B cell (primary cell): ENCODE results near the gene TPO. TPM values are rescaled to one million over a fixed set of nuclear protein-coding genes. Genes with fewer than 3 reads are reported as not detected.

Experiments used
- ATAC-seq: fragments of 200-7000 bp; cut with Tn5 transposase; one replicate; pipeline ENCODE4 v1.10.0; 2021; ENCODE audit warnings: low read depth, mild to moderate bottlenecking, moderate number of reproducible peaks, moderate library complexity
- CTCF ChIA-PET: fragments of 350-600 bp; sonication (Branson Sonifier 250); formaldehyde crosslinking; loops from one replicate; lab custom pipeline; 2021; ENCODE audit warnings: antibody characterized with exemption, inconsistent platforms; lab: Charles Lee
- POLR2A ChIA-PET: fragments of 350-600 bp; sonication (Branson Sonifier 250); formaldehyde crosslinking; loops from one replicate; lab custom pipeline; 2021; ENCODE audit warnings: antibody characterized with exemption; lab: Charles Lee
- DNase-seq: peaks from one replicate; pipeline ENCODE4 v3.0.0; 2013
- H2AFZ ChIP-seq: 2 replicates; pipeline ENCODE4 v1.6.1; 2012; ENCODE audit warnings: mild to moderate bottlenecking, low read depth, low read length; ENCODE audit not compliant: insufficient read depth, poor library complexity, severe bottlenecking
- H3K27ac ChIP-seq, 2 donors: 1 replicate in 1 of 2; 2 replicates in 1 of 2; pipeline ENCODE4 v1.5.1; 2012 to 2013; ENCODE audit warnings: low read length in 2 of 2, mild to moderate bottlenecking in 2 of 2, moderate library complexity in 1 of 2
- H3K27me3 ChIP-seq, 4 experiments: fragments of 200-600 bp in 1 of 4; sonication (generic) in 1 of 4; replicated peaks in 1 of 4; 1 replicate in 2 of 4; 2 replicates in 2 of 4; pipeline versions ENCODE4 v1.6.1 to v1.7.0; 2013 to 2016; ENCODE audit warnings: low read length in 3 of 4, mild to moderate bottlenecking in 2 of 4, mixed read lengths in 1 of 4, moderate library complexity in 1 of 4; ENCODE audit not compliant: insufficient read depth in 4 of 4, control insufficient read depth in 3 of 4; ENCODE audit errors: control extremely low read depth in 1 of 4
- H3K36me3 ChIP-seq, 2 experiments: replicated peaks in 1 of 2; 1 replicate in 1 of 2; 2 replicates in 1 of 2; pipeline versions ENCODE4 v1.6.1 to v1.7.1; 2013; ENCODE audit warnings: low read length in 1 of 2; ENCODE audit not compliant: insufficient read depth in 2 of 2, control insufficient read depth in 1 of 2; ENCODE audit errors: control extremely low read depth in 1 of 2, extremely low read depth in 1 of 2
- H3K4me1 ChIP-seq, 2 donors: fragments of 200-600 bp in 1 of 2; sonication (generic) in 1 of 2; 1 replicate in 1 of 2; 2 replicates in 1 of 2; pipeline versions ENCODE4 v1.5.1 to v1.6.1; 2013 to 2017; ENCODE audit warnings: low read length in 2 of 2; ENCODE audit not compliant: control insufficient read depth in 2 of 2, insufficient read depth in 2 of 2
- H3K4me2 ChIP-seq: replicated peaks from 2 replicates; pipeline ENCODE3; 2012; ENCODE audit warnings: mild to moderate bottlenecking, low read depth, low read length; ENCODE audit not compliant: poor library complexity, severe bottlenecking
- H3K4me3 ChIP-seq, 5 experiments: fragments of 200-600 bp in 1 of 5; sonication (generic) in 1 of 5; 1 replicate in 3 of 5; 2 replicates in 2 of 5; pipeline versions ENCODE4 v1.5.1 to v1.7.0; 2011 to 2016; ENCODE audit warnings: low read length in 4 of 5, mild to moderate bottlenecking in 4 of 5, low read depth in 2 of 5, control low read depth in 1 of 5, moderate library complexity in 1 of 5; ENCODE audit not compliant: insufficient read depth in 1 of 5; ENCODE audit errors: control extremely low read depth in 1 of 5, extremely low read depth in 1 of 5
- H3K79me2 ChIP-seq: fragments of 200-600 bp; sonication (generic); one replicate; pipeline ENCODE4 v1.6.0; 2016; ENCODE audit warnings: low read length; ENCODE audit not compliant: control insufficient read depth, insufficient read depth
- H3K9ac ChIP-seq: fragments of 200-600 bp; sonication (generic); 2 replicates; pipeline ENCODE4 v1.6.1; 2017; ENCODE audit warnings: mild to moderate bottlenecking, low read length, moderate library complexity
- H3K9me3 ChIP-seq, 3 donors: one replicate each; pipeline versions ENCODE4 v1.6.1 to v1.7.1; 2013; ENCODE audit warnings: low read length in 2 of 3; ENCODE audit not compliant: control insufficient read depth in 2 of 3, insufficient read depth in 1 of 3; ENCODE audit errors: control extremely low read depth in 1 of 3
- H4K20me1 ChIP-seq: 2 replicates; pipeline ENCODE4 v1.6.0; 2012; ENCODE audit warnings: mild to moderate bottlenecking, low read length; ENCODE audit not compliant: insufficient read depth, control insufficient read depth, poor library complexity, severe bottlenecking
- H3K27ac Mint-ChIP-seq: one replicate; pipeline ENCODE4 v1.8.0; 2021; ENCODE audit warnings: mixed read lengths
- H3K27me3 Mint-ChIP-seq: one replicate; pipeline ENCODE4 v1.8.0; 2021; ENCODE audit warnings: mixed read lengths
- H3K4me1 Mint-ChIP-seq: one replicate; pipeline ENCODE4 v1.8.0; 2021; ENCODE audit warnings: mixed read lengths
- H3K4me3 Mint-ChIP-seq: one replicate; pipeline ENCODE4 v1.8.0; 2021; ENCODE audit warnings: mixed read lengths
- H3K9me3 Mint-ChIP-seq: one replicate; pipeline ENCODE4 v1.8.0; 2022; ENCODE audit warnings: mixed read lengths; ENCODE audit not compliant: insufficient read depth
- CTCF ChIP-seq: fragments of 200-600 bp; IDR thresholded peaks from one replicate; pipeline ENCODE4 v1.8.0; 2022; ENCODE audit warnings: antibody characterized with exemption, mild to moderate bottlenecking
- EZH2 ChIP-seq: IDR thresholded peaks from 2 replicates; pipeline ENCODE4 v1.6.1; 2012; ENCODE audit warnings: borderline replicate concordance, low read depth, mild to moderate bottlenecking, moderate library complexity, low read length; ENCODE audit not compliant: insufficient read depth, poor library complexity, severe bottlenecking
- WGBS: methylation state at CpG from one replicate; pipeline ENCODE4 v1.1.5; 2013; ENCODE audit warnings: missing lambda C conversion rate; ENCODE audit not compliant: insufficient coverage; 5-methylcytosine and 5-hydroxymethylcytosine counted together
- intact Hi-C: fragments of 100-400 bp; cut with micrococcal nuclease; formaldehyde crosslinking; loops from one replicate; pipeline ENCODE4 v1.10.0; 2022
- polyA plus RNA-seq: library from polyadenylated mRNA; depleted of rRNA; stranded (reverse); fragments of >200 nt; gene quantifications from 2 replicates; pipeline ENCODE4 v1.2.3, GENCODE V29; 2012
- total RNA-seq, 2 donors: library from RNA; stranded (reverse); fragments of 120-200 nt in 1 of 2; gene quantifications; 1 replicate in 1 of 2; 2 replicates in 1 of 2; pipeline versions ENCODE4 v1.2.3 to v1.2.4, GENCODE V29; 2013 to 2022

TPO gene
- total and polyA plus RNA-seq, 2 donors (not counting 1 experiment from before 2014, with no cell fraction given) = not detected

- no peaks in the 10 kb centered on the region for H3K36me3 ChIP-seq
- Mint-ChIP-seq H3K4me1 (peaks cover 7% of the 10 kb centered on the region), H3K27me3 (peaks cover 6% of the 10 kb centered on the region), H3K9me3 (no peaks in the 10 kb centered on the region), H3K27ac (no peak overlapping the region), H3K4me3 (no peak overlapping the region)
- TF ChIP-seq CTCF (no peak), EZH2 (no peak)
- DNase-seq (no peak), ATAC-seq (no peak)
- H3K9me3 ChIP-seq = peaks cover 0 to 4% (median 0%) of the 10 kb centered on the region in 3 donors
- H2AFZ ChIP-seq = no peak overlapping the region
- no peaks in the 10 kb centered on the region for H4K20me1 ChIP-seq
- no peaks in the 10 kb centered on the region for H3K79me2 ChIP-seq
- ChIA-PET POLR2A (no interaction called here), CTCF (no interaction called here)
- peaks cover 15 to 18% of the 10 kb centered on the region in 2 donors for H3K4me1 ChIP-seq
- no peak overlapping the region for H3K9ac ChIP-seq
- H3K27me3 ChIP-seq = no peaks in the 10 kb centered on the region
- intact Hi-C loops = no loop called here
- H3K4me2 ChIP-seq = no peak overlapping the region
- 85% methylated on average over 4 of the region's 4 CpGs for WGBS
- H3K4me3 ChIP-seq = no peak overlapping the region
- H3K27ac ChIP-seq = no peak overlapping the region
Measured at GRCh38 chr2:1370461-1370860, 42.8 kb upstream of the TPO start.

GRCh38 chr2:1371082-1371481 is 42.2 kb upstream of the TPO start:
- Histone ChIP-seq H3K4me1 (peaks cover 16 to 17% of the 10 kb centered on the region in 2 donors), H3K4me3 (no peak overlapping the region), H3K9me3 (peaks cover 0 to 9% (median 0%) of the 10 kb centered on the region in 3 donors), H3K36me3 (no peaks in the 10 kb centered on the region), H3K27me3 (no peaks in the 10 kb centered on the region), H3K4me2 (no peak overlapping the region), H3K79me2 (no peaks in the 10 kb centered on the region), H4K20me1 (no peaks in the 10 kb centered on the region), H3K27ac (no peak overlapping the region), H2AFZ (no peak overlapping the region), H3K9ac (no peak overlapping the region)
- CTCF ChIA-PET = no interaction called here
- intact Hi-C loops = no loop called here
- Mint-ChIP-seq H3K4me1 (peaks cover 9% of the 10 kb centered on the region), H3K9me3 (no peaks in the 10 kb centered on the region), H3K4me3 (no peak overlapping the region), H3K27ac (no peak overlapping the region), H3K27me3 (peaks cover 6% of the 10 kb centered on the region)
- DNase-seq (no peak), ATAC-seq (no peak)
- POLR2A ChIA-PET = no interaction called here
- TF ChIP-seq CTCF (no peak), EZH2 (no peak)
- WGBS = 95% methylated on average over 10 of the region's 11 CpGs
